ENCODE results near the gene TMEM147.
"Not testable (repeated sequence)": the region's sequence is repeated elsewhere in the genome, so short reads cannot be mapped to it uniquely, and the experiment has no call there.

Gene TMEM147

GRCh38 chr19:35587321-35587720 lies 41.9 kb downstream of the TMEM147 start:
- no peak overlapping the region for H3K4me3 ChIP-seq (ENCODE audit: low read depth, low read length)
- TF ChIP-seq CTCF (IDR thresholded peaks at IDR 0.05; ENCODE audit: low read depth, low read length), result no peak
- in situ Hi-C loops (cut with HindIII; ENCODE audit: low sequenced_read_pairs), result no loop called here
- no peak for DNase-seq (ENCODE audit: low read depth, low spot score)

- DNase-seq (ENCODE audit: low read depth, low spot score), result no peak
- in situ Hi-C loops (cut with HindIII; ENCODE audit: low sequenced_read_pairs), result no loop called here
- no peak for TF ChIP-seq CTCF (IDR thresholded peaks at IDR 0.05; ENCODE audit: low read depth, low read length)
- no peak overlapping the region for H3K4me3 ChIP-seq (ENCODE audit: low read depth, low read length)
These were observed 45.4 kb downstream of the TMEM147 start for GRCh38 chr19:35590875-35591274.

- TF ChIP-seq CTCF (IDR thresholded peaks at IDR 0.05; ENCODE audit: low read depth, low read length), result peak; percentile 40
- no peak for DNase-seq (ENCODE audit: low read depth, low spot score)
- in situ Hi-C loops (cut with HindIII; ENCODE audit: low sequenced_read_pairs), result no loop called here
- no peak overlapping the region for H3K4me3 ChIP-seq (ENCODE audit: low read depth, low read length)
These were observed 46.8 kb downstream of the TMEM147 start for GRCh38 chr19:35592226-35592625.

GRCh38 chr19:35595026-35595425 lies 49.6 kb downstream of the TMEM147 start:
- H3K4me3 ChIP-seq (ENCODE audit: low read depth, low read length); in situ Hi-C loops (cut with HindIII; ENCODE audit: low sequenced_read_pairs); DNase-seq (ENCODE audit: low read depth, low spot score): not testable (repeated sequence)

- TF ChIP-seq CTCF (IDR thresholded peaks at IDR 0.05; ENCODE audit: low read depth, low read length), result no peak
- in situ Hi-C loops (cut with HindIII; ENCODE audit: low sequenced_read_pairs), result no loop called here
- H3K4me3 ChIP-seq (ENCODE audit: low read depth, low read length), result no peak overlapping the region
- DNase-seq (ENCODE audit: low read depth, low spot score), result no peak
These were observed 50.5 kb downstream of the TMEM147 start for GRCh38 chr19:35595928-35596327.

GRCh38 chr19:35596366-35596999 lies 51.1 kb downstream of the TMEM147 start:
- no peak for DNase-seq (ENCODE audit: low read depth, low spot score)
- in situ Hi-C loops (cut with HindIII; ENCODE audit: low sequenced_read_pairs), result no loop called here
- TF ChIP-seq CTCF (IDR thresholded peaks at IDR 0.05; ENCODE audit: low read depth, low read length), result no peak
- no peak overlapping the region for H3K4me3 ChIP-seq (ENCODE audit: low read depth, low read length)
